Liver (tissue), 3 donors: ENCODE measurements around the gene ZNF467.

Experiments used
- HNF4A ChIP-seq, 2 donors: conservative IDR thresholded peaks; 2 replicates each; pipeline ENCODE4 v1.6.1; 2016; ENCODE audit warnings: antibody characterized with exemption in 2 of 2, mild to moderate bottlenecking in 2 of 2
- SP1 ChIP-seq: IDR thresholded peaks from 2 replicates; pipeline ENCODE4 v1.6.1; 2018; ENCODE audit warnings: antibody characterized with exemption, mild to moderate bottlenecking
- YY1 ChIP-seq: IDR thresholded peaks from 2 replicates; pipeline ENCODE4 v1.6.1; 2016; ENCODE audit warnings: antibody characterized with exemption, mild to moderate bottlenecking
- TF ChIP-seq, protein P1 (sequence below): fragments of 150-350 bp; IDR thresholded peaks from 2 replicates; pipeline ENCODE4 v1.5.1; 2017; ENCODE audit warnings: improper control_type of control experiment, low read depth, low read length; ENCODE audit not compliant: missing input control
- donor health status: healthy.
- donor health status: healthy.

DNA sequence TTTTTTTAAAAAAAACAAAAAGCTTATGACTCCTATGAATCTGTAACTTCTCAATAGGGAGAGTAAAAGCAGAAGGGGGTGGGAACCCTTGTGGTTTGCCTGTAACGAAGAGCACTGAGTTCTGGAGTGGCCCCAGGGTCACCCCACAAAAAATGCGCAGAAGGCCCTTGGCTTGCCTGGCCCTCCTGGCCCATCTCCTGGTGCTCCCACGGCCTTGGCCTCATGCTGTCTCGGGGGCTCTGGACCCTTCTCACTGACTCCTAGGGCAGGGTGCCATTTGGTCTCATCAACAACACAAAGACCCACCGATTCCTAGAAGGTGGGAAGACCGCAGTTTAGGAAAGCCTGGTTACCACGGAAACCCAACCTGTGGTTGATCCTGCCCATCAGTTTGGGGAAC lies 40.8 kb downstream of the ZNF467 start:
- TF ChIP-seq, protein P1, sequence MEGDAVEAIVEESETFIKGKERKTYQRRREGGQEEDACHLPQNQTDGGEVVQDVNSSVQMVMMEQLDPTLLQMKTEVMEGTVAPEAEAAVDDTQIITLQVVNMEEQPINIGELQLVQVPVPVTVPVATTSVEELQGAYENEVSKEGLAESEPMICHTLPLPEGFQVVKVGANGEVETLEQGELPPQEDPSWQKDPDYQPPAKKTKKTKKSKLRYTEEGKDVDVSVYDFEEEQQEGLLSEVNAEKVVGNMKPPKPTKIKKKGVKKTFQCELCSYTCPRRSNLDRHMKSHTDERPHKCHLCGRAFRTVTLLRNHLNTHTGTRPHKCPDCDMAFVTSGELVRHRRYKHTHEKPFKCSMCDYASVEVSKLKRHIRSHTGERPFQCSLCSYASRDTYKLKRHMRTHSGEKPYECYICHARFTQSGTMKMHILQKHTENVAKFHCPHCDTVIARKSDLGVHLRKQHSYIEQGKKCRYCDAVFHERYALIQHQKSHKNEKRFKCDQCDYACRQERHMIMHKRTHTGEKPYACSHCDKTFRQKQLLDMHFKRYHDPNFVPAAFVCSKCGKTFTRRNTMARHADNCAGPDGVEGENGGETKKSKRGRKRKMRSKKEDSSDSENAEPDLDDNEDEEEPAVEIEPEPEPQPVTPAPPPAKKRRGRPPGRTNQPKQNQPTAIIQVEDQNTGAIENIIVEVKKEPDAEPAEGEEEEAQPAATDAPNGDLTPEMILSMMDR, result no peak
- no peak for TF ChIP-seq YY1
- no peak for TF ChIP-seq HNF4A (conservative IDR thresholded peaks at IDR 0.05)
- TF ChIP-seq SP1, result no peak
